ENCODE measurements around the gene ZMYND10.
A peak's percentile ranks its signal among the peaks of the same experiment; 100 is the strongest.

Gene ZMYND10

GRCh38 chr3:50371133-50371685 lies 25.7 kb upstream of the ZMYND10 start:
- DNase-seq: peak in 1 of 51 donors; percentile 8

- no peak for DNase-seq
These were observed 25.1 kb upstream of the ZMYND10 start for GRCh38 chr3:50370594-50370993.

GRCh38 chr3:50369012-50369670 lies 23.6 kb upstream of the ZMYND10 start:
- no peak for DNase-seq

GRCh38 chr3:50365842-50366220 lies 20.3 kb upstream of the ZMYND10 start:
- DNase-seq: no peak

- DNase-seq: peak in 43 of 51 donors; percentile 7 to 79 (median 57)
These were observed 19.7 kb upstream of the ZMYND10 start for GRCh38 chr3:50365080-50365841.

- DNase-seq: no peak
These were observed 19.1 kb upstream of the ZMYND10 start for GRCh38 chr3:50364573-50365079.

GRCh38 chr3:50359760-50360110 lies 14.2 kb upstream of the ZMYND10 start:
- no peak for DNase-seq

GRCh38 chr3:50358911-50359759 lies 13.6 kb upstream of the ZMYND10 start, which contains the start of gene TMEM115:
TMEM115 (minus strand) TSS chr3:50359521; CDS start chr3:50359063, 458 bp downstream.
- DNase-seq: peak; percentile 75 to 99 (median 98)

- no peak for DNase-seq
These were observed 12.9 kb upstream of the ZMYND10 start for GRCh38 chr3:50358355-50358910.

- no peak for DNase-seq
These were observed 11.9 kb upstream of the ZMYND10 start for GRCh38 chr3:50357481-50357880.

- no peak for DNase-seq
These were observed 11.0 kb upstream of the ZMYND10 start for GRCh38 chr3:50356553-50356952.

- no peak for DNase-seq
These were observed 10.5 kb upstream of the ZMYND10 start for GRCh38 chr3:50355829-50356552.

GRCh38 chr3:50354850-50355249 lies 9.3 kb upstream of the ZMYND10 start:
- no peak for DNase-seq

- DNase-seq: no peak
These were observed 8.7 kb upstream of the ZMYND10 start for GRCh38 chr3:50354186-50354764.

GRCh38 chr3:50353245-50354004 lies 7.9 kb upstream of the ZMYND10 start:
- no peak for DNase-seq

- DNase-seq: no peak
These were observed 7.2 kb upstream of the ZMYND10 start for GRCh38 chr3:50352781-50353180.

- DNase-seq: no peak
These were observed 5.8 kb upstream of the ZMYND10 start for GRCh38 chr3:50351323-50351697.

GRCh38 chr3:50350527-50351322 lies 5.2 kb upstream of the ZMYND10 start, which contains the start of the genes CYB561D2 and NPRL2:
CYB561D2 (plus strand) TSS chr3:50350862; CDS start chr3:50351434, 572 bp downstream.
NPRL2 (minus strand) TSS chr3:50350775; CDS start chr3:50350652, 123 bp downstream.
- peak; percentile 87 to 99 (median 97) for DNase-seq
